GM19395 (cell line): ENCODE measurements around the gene SYPL1.
"Not testable (repeated sequence)": the region's sequence is repeated elsewhere in the genome, so short reads cannot be mapped to it uniquely, and the experiment has no call there.

Experiments
- ATAC-seq: cut with Tn5 transposase; IDR thresholded peaks from one replicate; pipeline ENCODE4 v1.9.1; 2021; ENCODE audit warnings: mild to moderate bottlenecking, moderate library complexity; ENCODE audit not compliant: unreplicated experiment

The SYPL1 gene

GRCh38 chr7:106112118-106112971 is at the start of gene SYPL1:
Gene SYPL1, minus strand, starts transcription at chr7:106112312. Its CDS starts 104 bp downstream, at chr7:106112208.
- ATAC-seq: peak; percentile 80

DNA sequence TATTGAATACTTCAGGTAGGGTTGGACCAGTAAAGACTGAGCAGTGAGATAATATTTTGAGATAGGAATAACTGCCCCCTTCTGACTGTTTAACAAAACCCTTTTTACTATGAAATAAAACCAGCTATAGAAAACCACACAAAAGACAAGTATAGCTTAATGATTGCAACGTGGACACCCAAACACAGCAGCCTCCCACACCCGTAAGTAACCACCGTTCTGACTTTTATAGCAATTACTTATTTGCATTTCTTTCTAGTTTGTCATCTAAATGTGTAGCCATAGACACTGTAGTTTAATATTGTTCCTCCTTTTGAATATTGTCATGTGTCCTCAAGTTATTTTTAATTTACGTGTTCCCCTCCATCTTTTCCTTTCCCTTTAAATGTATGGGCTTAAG is 42.9 kb upstream of the SYPL1 start:
- ATAC-seq: no peak

- ATAC-seq: peak; percentile 80
Measured at GRCh38 chr7:106153891-106154449, 41.9 kb upstream of the SYPL1 start.

DNA sequence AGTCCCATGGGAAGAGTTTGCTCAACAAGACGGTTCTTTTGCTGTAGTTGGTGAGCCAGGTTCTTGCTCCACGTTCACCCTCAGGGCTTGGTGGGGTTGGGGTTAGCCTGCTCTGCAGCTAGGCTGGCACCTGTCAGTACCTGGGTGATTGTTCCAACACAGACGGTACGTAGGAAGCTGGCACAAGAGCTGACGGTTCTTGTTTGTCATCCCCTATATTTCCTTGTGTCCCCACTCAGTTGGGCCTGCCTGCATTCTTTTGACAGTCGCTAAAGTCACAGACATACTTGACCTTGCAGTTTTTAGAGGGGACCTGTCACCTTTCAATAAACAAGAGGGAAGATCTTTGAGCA is 40.2 kb upstream of the SYPL1 start:
- ATAC-seq: no peak

DNA sequence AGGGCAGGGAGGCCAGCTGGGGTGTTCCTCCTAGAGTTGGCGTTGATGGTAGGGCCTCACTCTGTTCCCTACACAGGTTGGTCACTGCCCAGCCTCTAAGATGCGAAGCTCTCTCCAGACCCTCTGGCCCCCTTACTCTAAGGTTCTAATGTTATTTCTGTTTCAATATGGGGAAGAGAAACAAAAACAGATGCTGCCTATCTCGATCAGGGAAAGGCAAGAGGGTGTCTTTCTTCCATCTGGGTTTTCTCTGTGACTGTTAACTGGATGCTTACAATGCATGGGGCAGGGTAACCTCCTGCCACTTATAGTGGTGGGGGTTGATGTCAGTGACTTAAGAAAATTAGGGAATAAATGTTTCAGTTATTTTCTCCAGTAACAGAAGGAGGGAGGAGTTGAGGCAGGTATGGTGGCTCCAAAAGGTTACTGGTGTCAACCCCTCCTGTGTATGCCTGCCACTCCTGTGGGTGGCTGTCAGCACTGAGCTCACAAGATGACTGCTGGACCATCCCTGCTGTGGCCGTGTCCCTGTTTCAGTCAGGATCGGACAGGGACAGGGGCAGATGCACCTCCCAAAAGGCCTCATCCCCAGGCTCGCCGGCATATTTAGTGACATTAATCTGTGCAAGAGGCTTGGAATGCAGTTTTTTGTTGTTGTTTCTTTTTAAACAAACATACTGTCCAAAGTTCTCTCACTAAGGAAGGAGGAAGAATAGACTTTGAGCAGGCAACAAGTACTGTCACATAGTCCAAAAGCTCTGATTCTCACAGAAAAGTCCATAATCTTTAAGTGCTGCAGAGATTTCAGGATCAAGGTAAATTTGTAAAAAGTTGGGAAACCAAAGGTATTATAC is 39.6 kb upstream of the SYPL1 start:
- no peak for ATAC-seq

DNA sequence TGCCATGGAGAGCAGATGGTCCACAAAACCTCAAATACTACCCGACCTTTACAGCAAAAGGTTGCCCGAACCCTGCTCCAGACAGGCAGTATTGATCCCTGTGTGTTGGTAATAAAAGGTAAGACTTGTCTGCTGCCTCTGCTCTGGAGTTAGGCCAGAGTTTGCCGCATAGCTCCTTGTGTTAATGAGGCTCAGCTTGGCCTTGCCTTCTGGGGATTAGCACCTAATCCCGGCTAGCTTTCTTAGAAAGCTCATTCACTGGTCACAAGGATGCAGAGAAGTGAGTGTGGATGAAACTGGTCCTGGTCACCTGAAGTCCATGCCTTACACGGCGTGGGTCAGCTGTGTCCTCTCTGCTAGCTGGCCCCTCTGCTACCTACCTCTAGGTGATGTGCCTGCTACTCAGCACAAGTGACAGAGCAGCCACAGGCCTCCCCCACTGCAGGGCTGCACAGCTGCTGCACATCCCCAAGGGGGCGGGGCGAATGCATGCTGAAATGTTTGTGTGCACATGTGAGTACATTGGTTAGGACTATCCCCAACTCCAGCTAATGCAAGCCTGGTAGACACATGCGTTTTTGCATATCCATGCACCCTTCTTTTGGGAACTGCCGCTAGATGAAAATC is 31.7 kb upstream of the SYPL1 start:
- no peak for ATAC-seq

- ATAC-seq: no peak
Measured at GRCh38 chr7:106142136-106142535, 30.0 kb upstream of the SYPL1 start.

- ATAC-seq: no peak
Measured at GRCh38 chr7:106140406-106141173, 28.5 kb upstream of the SYPL1 start.

GRCh38 chr7:106139265-106140251 is 27.4 kb upstream of the SYPL1 start:
- no peak for ATAC-seq

DNA sequence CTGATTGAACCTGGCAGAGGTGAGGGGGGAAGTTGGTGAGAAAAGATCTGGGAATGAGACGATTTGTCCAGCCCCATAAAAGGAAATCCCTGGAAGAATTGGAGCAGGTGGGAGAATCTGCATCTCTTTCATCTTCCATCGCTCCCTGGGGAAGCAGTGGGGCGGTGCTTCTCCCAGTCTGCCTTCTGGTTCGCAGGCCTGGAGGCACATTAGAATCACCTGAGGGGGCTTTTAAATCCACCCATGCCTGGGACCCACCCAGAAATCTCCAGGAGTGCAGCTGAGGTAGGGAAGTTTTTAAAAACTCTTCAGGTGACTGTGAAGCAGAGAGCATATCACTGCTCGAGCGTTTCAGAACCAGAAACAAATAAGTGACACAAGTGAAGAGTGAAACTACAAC is 26.7 kb upstream of the SYPL1 start:
- ATAC-seq: no peak

DNA sequence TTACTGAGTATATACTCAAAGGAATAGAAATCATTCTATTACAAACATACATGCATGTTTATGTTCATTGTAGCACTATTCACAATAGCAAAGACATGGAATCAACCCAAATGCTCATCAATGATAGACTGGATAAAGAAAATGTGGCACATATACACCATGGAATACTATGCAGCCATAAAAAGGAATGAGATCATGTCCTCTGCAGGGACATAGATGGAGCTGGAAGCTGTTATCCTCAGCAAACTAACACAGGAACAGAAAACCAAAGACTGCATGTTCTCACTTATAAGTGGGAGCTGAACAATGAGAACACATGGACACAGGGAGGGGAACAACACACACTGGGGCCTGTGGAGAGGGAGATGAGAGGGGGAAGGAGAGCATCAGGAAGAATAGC is 26.1 kb upstream of the SYPL1 start:
- ATAC-seq: not testable (repeated sequence)

DNA sequence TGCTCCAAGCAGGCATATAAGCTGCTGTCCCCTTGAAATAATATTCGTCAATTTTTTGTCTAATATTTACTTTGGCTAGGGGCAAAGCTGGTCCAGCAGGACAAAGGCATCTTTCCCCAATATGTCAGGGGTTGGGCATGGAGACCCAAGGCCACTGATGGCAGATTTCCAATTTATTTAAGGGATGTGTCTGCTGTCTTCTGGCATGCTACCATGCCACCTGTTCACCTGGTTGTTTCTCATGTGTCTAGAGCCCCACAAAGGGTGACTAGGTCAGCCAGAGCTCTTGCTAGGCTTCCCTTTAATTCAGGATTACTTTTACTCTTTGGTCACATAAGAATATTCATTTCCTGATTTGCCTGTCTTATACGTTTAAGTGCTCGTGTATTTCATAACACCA is 22.1 kb upstream of the SYPL1 start:
- ATAC-seq: no peak

DNA sequence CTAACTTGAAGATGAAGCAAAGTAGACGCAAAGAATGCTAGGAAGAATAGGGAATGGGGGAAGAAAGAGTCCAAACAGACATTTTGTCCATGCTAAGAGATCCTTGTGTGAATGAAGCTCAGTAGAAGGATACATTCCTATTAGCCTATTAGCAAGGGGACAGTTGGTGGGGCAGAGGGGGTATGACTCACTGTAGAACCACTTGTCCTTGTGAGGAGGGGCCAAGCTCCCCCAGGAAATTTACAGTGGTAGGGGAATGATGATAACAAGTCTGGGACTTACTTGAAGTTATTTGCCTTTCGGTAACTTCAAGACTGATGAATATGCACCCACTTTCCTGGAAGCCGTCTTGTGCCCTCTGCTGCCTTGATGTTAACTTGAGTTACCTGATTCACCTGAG is 17.2 kb upstream of the SYPL1 start:
- no peak for ATAC-seq

- no peak for ATAC-seq
Measured at GRCh38 chr7:106128836-106129235, 16.7 kb upstream of the SYPL1 start.

DNA sequence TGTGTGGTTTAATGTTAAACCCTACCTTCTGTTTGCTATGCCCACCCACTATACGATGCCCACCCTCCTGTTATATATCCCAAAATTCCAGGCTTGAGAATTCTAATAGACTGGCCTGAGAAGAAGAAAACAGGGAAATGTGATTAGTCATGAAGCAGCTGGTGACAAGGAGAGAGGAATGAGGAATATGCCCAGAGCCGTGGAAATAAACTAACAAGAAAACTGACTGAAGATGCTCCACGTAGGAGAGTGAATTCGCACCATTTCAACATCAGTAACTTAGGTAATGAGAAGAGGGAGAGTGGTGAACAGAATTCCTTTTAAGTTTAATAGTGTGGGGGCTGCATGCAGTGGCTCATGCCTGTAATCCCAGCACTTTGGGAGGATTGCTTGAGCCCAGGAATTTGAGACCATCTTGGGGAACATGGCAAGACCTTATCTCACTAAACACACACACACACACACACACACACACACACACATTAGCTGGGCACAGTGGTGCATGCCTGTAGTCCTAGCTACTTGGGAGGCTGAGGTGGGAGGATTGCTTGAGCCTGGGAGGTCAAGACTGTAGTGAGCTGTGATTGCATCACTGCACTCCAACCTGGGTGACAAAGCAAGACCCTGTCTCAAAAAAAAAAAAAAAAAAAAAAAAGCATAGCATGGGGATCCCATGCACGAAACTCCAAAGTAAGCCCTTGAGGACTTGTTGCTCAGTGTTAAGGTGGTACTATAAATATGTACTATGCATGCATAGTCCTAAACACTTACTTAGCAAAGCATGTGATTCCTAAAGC is 16.1 kb upstream of the SYPL1 start:
- ATAC-seq: no peak

DNA sequence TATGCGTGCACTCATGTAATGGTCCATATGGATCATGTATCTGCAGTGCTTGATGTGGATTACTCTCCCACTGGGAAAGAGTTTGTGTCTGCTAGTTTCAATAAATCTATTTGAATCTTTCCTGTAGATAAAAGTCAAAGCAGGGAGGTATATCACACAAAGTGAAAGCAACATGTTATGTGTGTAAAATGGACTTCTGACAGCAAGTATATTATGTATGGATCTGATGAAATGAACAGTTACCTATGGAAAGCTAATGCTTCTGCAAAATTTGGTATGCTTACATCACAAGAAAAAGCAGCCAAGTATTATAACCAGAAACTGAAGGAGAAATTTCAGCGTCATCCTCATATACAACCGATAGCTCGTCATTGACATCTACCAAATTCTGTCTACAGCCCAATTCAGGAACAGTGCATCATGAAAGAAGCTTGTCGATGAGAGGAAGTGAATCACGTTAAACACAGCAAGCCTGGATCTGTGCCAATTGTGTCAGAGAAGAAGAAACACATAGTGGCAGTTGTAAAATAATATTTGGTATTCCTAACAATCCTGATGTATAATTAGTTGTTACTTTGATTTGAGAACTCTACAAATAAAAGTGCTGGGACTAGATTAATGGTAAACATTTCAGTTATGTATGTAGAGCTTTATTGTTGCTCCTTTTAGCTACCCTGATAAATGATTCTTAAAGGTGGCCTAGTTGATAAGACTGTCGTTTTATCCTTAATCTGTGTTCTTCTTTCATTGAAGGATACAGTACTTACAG is 14.2 kb upstream of the SYPL1 start:
- ATAC-seq: no peak

DNA sequence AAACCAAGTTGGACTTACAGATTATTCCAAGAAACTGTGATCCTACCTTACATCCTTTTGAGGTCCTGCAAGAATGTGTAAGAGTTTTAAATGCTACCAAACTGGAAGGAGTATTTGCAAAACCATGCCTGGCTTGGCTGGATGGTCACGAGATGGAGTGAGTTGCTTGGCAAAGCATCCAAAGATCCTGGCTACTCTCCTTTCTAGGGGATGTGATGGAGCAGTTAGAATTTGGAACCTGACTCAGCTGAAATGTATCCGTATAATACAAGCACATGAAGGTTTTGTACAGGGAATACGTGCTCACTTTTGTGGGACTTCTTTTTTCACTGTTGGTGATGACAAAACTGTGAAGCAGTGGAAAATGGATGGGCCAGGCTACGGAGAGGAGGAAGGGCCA is 13.3 kb upstream of the SYPL1 start:
- no peak for ATAC-seq

GRCh38 chr7:106124186-106124585 is 12.1 kb upstream of the SYPL1 start:
- no peak for ATAC-seq
